ENCODE measurements around the gene ODC1. TPM values are rescaled to one million over a fixed set of nuclear protein-coding genes. Genes with fewer than 3 reads are reported as not detected.
A peak's percentile ranks its signal among the peaks of the same experiment; 100 is the strongest.

Gene ODC1
- total RNA-seq, 6 donors from 2014 or later, result 3.1 to 223 (median 46.0) TPM

GRCh38 chr2:10428924-10429323, 19.2 kb downstream of the ODC1 start:
- Histone ChIP-seq H3K4me1 (peaks cover 11 to 15% (median 14%) of the 10 kb centered on the region in 4 donors), H3K27ac (no peak overlapping the region), H3K9me3 (no peaks in the 10 kb centered on the region), H3K36me3 (peaks cover 9 to 45% (median 35%) of the 10 kb centered on the region in 4 donors), H3K27me3 (no peaks in the 10 kb centered on the region), H3K4me3 (no peak overlapping the region)
- no peak for DNase-seq
- no peak for TF ChIP-seq POLR2A (IDR thresholded peaks at IDR 0.05)
- TF ChIP-seq, protein P1, sequence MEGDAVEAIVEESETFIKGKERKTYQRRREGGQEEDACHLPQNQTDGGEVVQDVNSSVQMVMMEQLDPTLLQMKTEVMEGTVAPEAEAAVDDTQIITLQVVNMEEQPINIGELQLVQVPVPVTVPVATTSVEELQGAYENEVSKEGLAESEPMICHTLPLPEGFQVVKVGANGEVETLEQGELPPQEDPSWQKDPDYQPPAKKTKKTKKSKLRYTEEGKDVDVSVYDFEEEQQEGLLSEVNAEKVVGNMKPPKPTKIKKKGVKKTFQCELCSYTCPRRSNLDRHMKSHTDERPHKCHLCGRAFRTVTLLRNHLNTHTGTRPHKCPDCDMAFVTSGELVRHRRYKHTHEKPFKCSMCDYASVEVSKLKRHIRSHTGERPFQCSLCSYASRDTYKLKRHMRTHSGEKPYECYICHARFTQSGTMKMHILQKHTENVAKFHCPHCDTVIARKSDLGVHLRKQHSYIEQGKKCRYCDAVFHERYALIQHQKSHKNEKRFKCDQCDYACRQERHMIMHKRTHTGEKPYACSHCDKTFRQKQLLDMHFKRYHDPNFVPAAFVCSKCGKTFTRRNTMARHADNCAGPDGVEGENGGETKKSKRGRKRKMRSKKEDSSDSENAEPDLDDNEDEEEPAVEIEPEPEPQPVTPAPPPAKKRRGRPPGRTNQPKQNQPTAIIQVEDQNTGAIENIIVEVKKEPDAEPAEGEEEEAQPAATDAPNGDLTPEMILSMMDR (IDR thresholded peaks at IDR 0.05), result no peak
- TF ChIP-seq EP300 (IDR thresholded peaks at IDR 0.05), result no peak
- TF ChIP-seq POLR2AphosphoS5 (IDR thresholded peaks at IDR 0.05), result no peak
- ATAC-seq (ENCODE audit: low FRiP score in 2 of 2), result no peak
- WGBS, 2 donors, result 91 to 100% methylated on average over 2 to 3 of the region's 3 CpGs

- Histone ChIP-seq H3K27me3 (no peaks in the 10 kb centered on the region), H3K36me3 (peaks cover 9 to 48% (median 38%) of the 10 kb centered on the region in 4 donors), H3K4me3 (no peak overlapping the region), H3K27ac (no peak overlapping the region), H3K4me1 (peaks cover 11 to 15% (median 14%) of the 10 kb centered on the region in 4 donors), H3K9me3 (no peaks in the 10 kb centered on the region)
- TF ChIP-seq, protein P1 (IDR thresholded peaks at IDR 0.05), result no peak
- DNase-seq (no peak), ATAC-seq (ENCODE audit: low FRiP score in 2 of 2) (no peak)
- 94 to 96% methylated on average over 6 to 8 of the region's 8 CpGs for WGBS, 2 donors
Measured at GRCh38 chr2:10428355-10428754, 19.8 kb downstream of the ODC1 start.

- ATAC-seq (ENCODE audit: low FRiP score in 2 of 2) (no peak), DNase-seq (no peak)
- WGBS, 2 donors, result 85 to 91% methylated on average over 17 of the region's 17 CpGs
- TF ChIP-seq EP300 (IDR thresholded peaks at IDR 0.05), result no peak
- TF ChIP-seq, protein P1 (IDR thresholded peaks at IDR 0.05), result no peak
- H3K36me3 ChIP-seq, result peaks cover 15 to 56% (median 46%) of the 10 kb centered on the region in 4 donors
- H3K27ac ChIP-seq, result no peak overlapping the region
- no peak overlapping the region for H3K4me3 ChIP-seq
- peaks cover 8 to 12% (median 12%) of the 10 kb centered on the region in 4 donors for H3K4me1 ChIP-seq
- H3K9me3 ChIP-seq, result no peaks in the 10 kb centered on the region
- H3K27me3 ChIP-seq, result no peaks in the 10 kb centered on the region
Measured at GRCh38 chr2:10427618-10427949, 20.5 kb downstream of the ODC1 start.

DNA sequence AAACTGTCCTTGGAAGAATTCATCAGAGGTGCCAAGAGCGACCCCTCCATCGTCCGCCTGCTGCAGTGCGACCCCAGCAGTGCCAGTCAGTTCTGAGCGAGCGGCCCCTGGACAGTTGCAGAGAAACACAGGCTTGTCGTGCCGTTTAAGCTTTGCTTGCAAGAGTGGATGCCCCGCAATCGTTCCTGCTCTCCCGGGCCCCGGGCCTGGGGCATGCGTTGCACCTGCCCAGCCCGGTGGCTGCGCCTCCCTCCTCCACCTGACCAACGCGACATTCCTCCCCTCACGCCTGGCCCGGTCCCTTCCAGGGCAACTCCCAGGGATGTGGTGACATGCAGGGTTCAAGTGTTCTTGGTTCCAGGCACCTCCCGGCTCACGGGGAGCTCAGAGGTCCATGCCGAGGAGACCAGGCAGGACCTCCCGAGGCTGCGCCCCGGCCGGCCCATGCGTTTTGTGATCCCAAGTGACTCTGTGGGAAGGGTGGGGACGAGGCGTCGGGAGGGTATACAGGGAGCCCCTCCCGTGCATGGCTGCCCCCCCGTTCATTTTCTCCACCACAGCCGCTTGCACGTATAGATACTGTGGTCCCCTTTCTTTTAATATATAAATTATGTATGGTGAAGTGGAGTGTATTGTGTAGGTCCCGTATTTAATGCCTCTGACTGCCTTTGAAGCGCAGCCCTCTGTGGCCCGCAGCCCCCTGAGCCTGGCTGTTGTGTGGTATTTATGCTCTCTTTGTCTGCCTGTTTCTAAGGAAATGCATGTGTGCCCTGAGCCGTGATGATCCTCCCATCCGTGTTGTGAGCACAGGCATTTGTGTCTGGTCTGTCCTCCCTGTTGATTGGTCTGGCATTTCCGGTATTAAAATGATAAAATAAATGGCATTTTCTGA, 21.2 kb downstream of the ODC1 start:
- peaks cover 4 to 6% (median 6%) of the 10 kb centered on the region in 4 donors for H3K4me1 ChIP-seq
- no peak overlapping the region for H3K27ac ChIP-seq
- H3K4me3 ChIP-seq, result no peak overlapping the region
- peak in 1 of 2 donors; percentile 81 for DNase-seq
- TF ChIP-seq, protein P1 (IDR thresholded peaks at IDR 0.05), result no peak
- TF ChIP-seq POLR2AphosphoS5 (IDR thresholded peaks at IDR 0.05) (no peak), POLR2A (IDR thresholded peaks at IDR 0.05) (no peak), EP300 (IDR thresholded peaks at IDR 0.05) (no peak)
- H3K36me3 ChIP-seq, result peaks cover 15 to 62% (median 52%) of the 10 kb centered on the region in 4 donors
- H3K9me3 ChIP-seq, result no peaks in the 10 kb centered on the region
- 89 to 92% methylated on average over 39 to 40 of the region's 40 CpGs for WGBS, 2 donors
- no peak for ATAC-seq (ENCODE audit: low FRiP score in 2 of 2)
- H3K27me3 ChIP-seq, result no peaks in the 10 kb centered on the region

- Histone ChIP-seq H3K36me3 (peaks cover 15 to 73% (median 64%) of the 10 kb centered on the region in 4 donors), H3K27me3 (no peaks in the 10 kb centered on the region), H3K27ac (no peak overlapping the region), H3K4me3 (no peak overlapping the region), H3K9me3 (no peaks in the 10 kb centered on the region), H3K4me1 (no peaks in the 10 kb centered on the region)
- TF ChIP-seq POLR2A (IDR thresholded peaks at IDR 0.05) (no peak), POLR2AphosphoS5 (IDR thresholded peaks at IDR 0.05) (no peak), EP300 (IDR thresholded peaks at IDR 0.05) (no peak)
- TF ChIP-seq, protein P1 (IDR thresholded peaks at IDR 0.05), result no peak
- WGBS, 2 donors, result 75 to 87% methylated on average over 7 to 10 of the region's 10 CpGs
- no peak for ATAC-seq (ENCODE audit: low FRiP score in 2 of 2)
- DNase-seq, result no peak
Measured at GRCh38 chr2:10425699-10426098, 22.4 kb downstream of the ODC1 start.

Data from upper lobe of left lung (tissue), 6 donors.